Measurements from ENCODE around the gene SLC9A9. TPM values are rescaled to one million over a fixed set of nuclear protein-coding genes. Genes with fewer than 3 reads are reported as not detected.

SLC9A9 gene
- total and polyA plus RNA-seq, 9 of the 15 experiments (the other 6 are each of a cell fraction or from before 2014, with no cell fraction given) = 0.03 to 0.13 TPM; not detected in 7

- TF ChIP-seq ATF4 (CRISPR knock-in tag; IDR thresholded peaks at IDR 0.05) = no peak
- TF ChIP-seq ZNF224 (CRISPR knock-in tag; IDR thresholded peaks at IDR 0.05) = no peak
- TF ChIP-seq MEIS2 (IDR thresholded peaks at IDR 0.05; ENCODE audit: partially characterized antibody) = peak; percentile 76
- TF ChIP-seq STAT6 (CRISPR knock-in tag; IDR thresholded peaks at IDR 0.05) = no peak
- no peak for TF ChIP-seq ZNF561 (CRISPR knock-in tag; conservative IDR thresholded peaks at IDR 0.05)
- no peak for TF ChIP-seq MIER1 (IDR thresholded peaks at IDR 0.05; ENCODE audit: low read depth)
- TF ChIP-seq GTF2B (IDR thresholded peaks at IDR 0.05; ENCODE audit: extremely low read depth, insufficient read length) = no peak
- no peak for TF ChIP-seq HBP1 (CRISPR knock-in tag; IDR thresholded peaks at IDR 0.05)
- no peak for TF ChIP-seq PHTF2 (CRISPR knock-in tag; IDR thresholded peaks at IDR 0.05)
- peak; percentile 68 for TF ChIP-seq NEUROD1 (IDR thresholded peaks at IDR 0.05; ENCODE audit: borderline replicate concordance, low read depth, low read length, partially characterized antibody)
- TF ChIP-seq CREB5 (CRISPR knock-in tag; IDR thresholded peaks at IDR 0.05) = no peak
- no peak for TF ChIP-seq ZNF740 (CRISPR knock-in tag; IDR thresholded peaks at IDR 0.05)
- no peak for TF ChIP-seq ZNF740 (tag; IDR thresholded peaks at IDR 0.05)
- TF ChIP-seq RB1 (IDR thresholded peaks at IDR 0.05; ENCODE audit: low read depth) = no peak
- TF ChIP-seq SRSF9 (IDR thresholded peaks at IDR 0.05; ENCODE audit: borderline replicate concordance, low read depth, low read length) = no peak
- TF ChIP-seq CBX2 (IDR thresholded peaks at IDR 0.05; ENCODE audit: insufficient read depth, low read length, poor library complexity, severe bottlenecking) = no peak
- TF ChIP-seq ZSCAN29 (IDR thresholded peaks at IDR 0.05) = 0 out of 2 replicates have a peak, but pooled peaks have one; percentile 29
- TF ChIP-seq NFE2 (IDR thresholded peaks at IDR 0.05; ENCODE audit: low read depth) = peak; percentile 10; the same call in 1 of the 2 replicates
- TF ChIP-seq NCOR1 (IDR thresholded peaks at IDR 0.05) = peak; percentile 96
- TF ChIP-seq GATAD2A (IDR thresholded peaks at IDR 0.05) = no peak
- no peak for TF ChIP-seq ASH1L (IDR thresholded peaks at IDR 0.05; ENCODE audit: borderline replicate concordance, low read depth, partially characterized antibody)
Measured at GRCh38 chr3:143283432-143284128, 564.7 kb downstream of the SLC9A9 start (continued).
